ENCODE results near the gene PRKN.

PRKN gene

GRCh38 chr6:161545741-161546140 is 1181.8 kb downstream of the PRKN start:
- no peak for TF ChIP-seq Cebpa-rat (IDR thresholded peaks at IDR 0.05)
- Histone ChIP-seq H3K4me3 (no peak overlapping the region), H3K9me3 (replicated peaks in 1 of 11) (peaks cover 0 to 17% (median 0%) of the 10 kb centered on the region in 11 experiments; a peak in 5 of 22 replicates), H3K4me2 (peak overlapping the region in 9 of 11 experiments; percentile 6 to 60 (median 34); a peak in 12 of 22 replicates), H3K36me3 (no peaks in the 10 kb centered on the region), H3K9ac (no peak overlapping the region), H3K4me1 (peaks cover 0 to 41% (median 9%) of the 10 kb centered on the region in 10 experiments; a peak in 13 of 20 replicates), H3K27ac (no peak overlapping the region), H3K27me3 (peaks cover 0 to 68% (median 0%) of the 10 kb centered on the region in 11 experiments; a peak in 7 of 22 replicates), H4K20me1 (no peaks in the 10 kb centered on the region; a peak in 1 of 22 replicates)

GRCh38 chr6:161544801-161545480 is 1182.6 kb downstream of the PRKN start:
- Histone ChIP-seq H4K20me1 (no peaks in the 10 kb centered on the region; a peak in 1 of 22 replicates), H3K4me1 (peaks cover 0 to 38% (median 9%) of the 10 kb centered on the region in 10 experiments; a peak in 13 of 20 replicates), H3K4me2 (peak overlapping the region in 6 of 11 experiments; percentile 6 to 60 (median 54); a peak in 10 of 22 replicates), H3K9me3 (replicated peaks in 1 of 11) (peaks cover 0 to 17% (median 0%) of the 10 kb centered on the region in 11 experiments; a peak in 5 of 22 replicates), H3K27me3 (peaks cover 0 to 66% (median 0%) of the 10 kb centered on the region in 11 experiments; a peak in 7 of 22 replicates), H3K4me3 (no peak overlapping the region), H3K27ac (no peak overlapping the region), H3K36me3 (no peaks in the 10 kb centered on the region), H3K9ac (no peak overlapping the region)
- TF ChIP-seq Cebpa-rat (IDR thresholded peaks at IDR 0.05): no peak

- H3K27ac ChIP-seq: no peak overlapping the region
- H3K4me1 ChIP-seq: peaks cover 0 to 38% (median 9%) of the 10 kb centered on the region in 10 experiments; a peak in 13 of 20 replicates
- no peaks in the 10 kb centered on the region; a peak in 1 of 22 replicates for H4K20me1 ChIP-seq
These were observed 1183.8 kb downstream of the PRKN start for GRCh38 chr6:161543684-161544309.

GRCh38 chr6:161542346-161542980 is 1185.1 kb downstream of the PRKN start:
- Histone ChIP-seq H3K9ac (no peak overlapping the region), H3K36me3 (no peaks in the 10 kb centered on the region), H4K20me1 (no peaks in the 10 kb centered on the region; a peak in 1 of 22 replicates), H3K4me3 (no peak overlapping the region), H3K27me3 (peaks cover 0 to 80% (median 0%) of the 10 kb centered on the region in 11 experiments; a peak in 7 of 22 replicates), H3K27ac (no peak overlapping the region), H3K4me1 (peaks cover 0 to 28% (median 9%) of the 10 kb centered on the region in 10 experiments; a peak in 13 of 20 replicates), H3K9me3 (replicated peaks in 1 of 11) (peaks cover 0 to 10% (median 0%) of the 10 kb centered on the region in 11 experiments; a peak in 5 of 22 replicates), H3K4me2 (no peak overlapping the region)
- TF ChIP-seq Cebpa-rat (IDR thresholded peaks at IDR 0.05): no peak

More at GRCh38 chr6:161543684-161544309, 1183.8 kb downstream of the PRKN start:
- Histone ChIP-seq H3K9me3 (replicated peaks in 1 of 11) (peaks cover 0 to 17% (median 0%) of the 10 kb centered on the region in 11 experiments; a peak in 5 of 22 replicates), H3K36me3 (no peaks in the 10 kb centered on the region), H3K9ac (no peak overlapping the region), H3K4me2 (no peak overlapping the region), H3K27me3 (peaks cover 0 to 69% (median 0%) of the 10 kb centered on the region in 11 experiments; a peak in 7 of 22 replicates), H3K4me3 (no peak overlapping the region)
- no peak for TF ChIP-seq Cebpa-rat (IDR thresholded peaks at IDR 0.05)

- no peak for TF ChIP-seq Cebpa-rat (IDR thresholded peaks at IDR 0.05)
- Histone ChIP-seq H3K27ac (no peak overlapping the region), H3K36me3 (no peaks in the 10 kb centered on the region), H3K4me1 (peaks cover 0 to 10% (median 5%) of the 10 kb centered on the region in 10 experiments; a peak in 13 of 20 replicates), H3K4me2 (no peak overlapping the region), H3K9me3 (replicated peaks in 1 of 11) (no peaks in the 10 kb centered on the region), H3K27me3 (peaks cover 0 to 86% (median 0%) of the 10 kb centered on the region in 11 experiments; a peak in 7 of 22 replicates), H3K9ac (no peak overlapping the region), H4K20me1 (no peaks in the 10 kb centered on the region; a peak in 1 of 22 replicates), H3K4me3 (no peak overlapping the region)
These were observed 1187.0 kb downstream of the PRKN start for GRCh38 chr6:161540532-161540931.

- TF ChIP-seq Cebpa-rat (IDR thresholded peaks at IDR 0.05): no peak
- Histone ChIP-seq H3K36me3 (no peaks in the 10 kb centered on the region), H4K20me1 (no peaks in the 10 kb centered on the region; a peak in 1 of 22 replicates), H3K4me2 (no peak overlapping the region), H3K9me3 (replicated peaks in 1 of 11) (peaks cover 0 to 23% (median 0%) of the 10 kb centered on the region in 11 experiments; a peak in 6 of 22 replicates), H3K4me3 (no peak overlapping the region), H3K27me3 (peaks cover 0 to 77% (median 0%) of the 10 kb centered on the region in 11 experiments; a peak in 4 of 22 replicates), H3K4me1 (no peaks in the 10 kb centered on the region), H3K9ac (no peak overlapping the region), H3K27ac (no peak overlapping the region)
These were observed 1191.3 kb downstream of the PRKN start for GRCh38 chr6:161536224-161536630.

- no peak for TF ChIP-seq Cebpa-rat (IDR thresholded peaks at IDR 0.05)
- peaks cover 0 to 67% (median 0%) of the 10 kb centered on the region in 11 experiments; a peak in 4 of 22 replicates for H3K27me3 ChIP-seq
- H3K4me3 ChIP-seq: no peak overlapping the region
- no peak overlapping the region for H3K27ac ChIP-seq
- peaks cover 0 to 23% (median 0%) of the 10 kb centered on the region in 11 experiments; a peak in 6 of 22 replicates for H3K9me3 ChIP-seq (replicated peaks in 1 of 11)
- no peak overlapping the region for H3K4me2 ChIP-seq
- H3K36me3 ChIP-seq: no peaks in the 10 kb centered on the region
- H3K9ac ChIP-seq: no peak overlapping the region
- no peaks in the 10 kb centered on the region for H3K4me1 ChIP-seq
- H4K20me1 ChIP-seq: no peaks in the 10 kb centered on the region; a peak in 1 of 22 replicates
These were observed 1193.2 kb downstream of the PRKN start for GRCh38 chr6:161534264-161534873.

GRCh38 chr6:161533266-161533665 is 1194.3 kb downstream of the PRKN start:
- Histone ChIP-seq H3K4me2 (no peak overlapping the region), H3K9me3 (replicated peaks in 1 of 11) (peaks cover 0 to 23% (median 0%) of the 10 kb centered on the region in 11 experiments; a peak in 6 of 22 replicates), H3K27me3 (peaks cover 0 to 56% (median 0%) of the 10 kb centered on the region in 11 experiments; a peak in 4 of 22 replicates), H4K20me1 (no peaks in the 10 kb centered on the region; a peak in 1 of 22 replicates), H3K36me3 (no peaks in the 10 kb centered on the region), H3K4me3 (no peak overlapping the region), H3K27ac (no peak overlapping the region), H3K4me1 (no peaks in the 10 kb centered on the region), H3K9ac (no peak overlapping the region)
- TF ChIP-seq Cebpa-rat (IDR thresholded peaks at IDR 0.05): no peak
